IPS-15b (cell line): ENCODE results near the gene GAPVD1.
A peak's percentile ranks its signal among the peaks of the same experiment; 100 is the strongest.
"Not testable (repeated sequence)": the region's sequence is repeated elsewhere in the genome, so short reads cannot be mapped to it uniquely, and the experiment has no call there.

Experiments
- H3K27me3 ChIP-seq: one replicate; pipeline ENCODE4 v1.6.1; 2013; ENCODE audit warnings: low read length; ENCODE audit not compliant: control insufficient read depth, insufficient read depth
- H3K36me3 ChIP-seq: one replicate; pipeline ENCODE4 v1.6.1; 2013; ENCODE audit warnings: low read length; ENCODE audit not compliant: control insufficient read depth, insufficient read depth
- H3K4me1 ChIP-seq: one replicate; pipeline ENCODE4 v1.6.1; 2013; ENCODE audit warnings: mild to moderate bottlenecking, low read length; ENCODE audit not compliant: control insufficient read depth, insufficient read depth
- H3K4me3 ChIP-seq: one replicate; pipeline ENCODE4 v1.5.1; 2013; ENCODE audit warnings: low read depth, low read length
- H3K9ac ChIP-seq: one replicate; pipeline ENCODE4 v1.6.1; 2013; ENCODE audit warnings: low read depth, mild to moderate bottlenecking, low read length
- H3K9me3 ChIP-seq: one replicate; pipeline ENCODE4 v1.6.1; 2013; ENCODE audit warnings: mild to moderate bottlenecking, low read length; ENCODE audit not compliant: control insufficient read depth, insufficient read depth

The GAPVD1 gene

GRCh38 chr9:125261501-125262293 is at the start of gene GAPVD1:
Gene GAPVD1 (plus strand): TSS chr9:125261826. CDS start chr9:125298922, 37,096 bp downstream.
- no peaks in the 10 kb centered on the region for H3K27me3 ChIP-seq
- H3K9me3 ChIP-seq, result no peaks in the 10 kb centered on the region
- peaks cover 7% of the 10 kb centered on the region for H3K4me1 ChIP-seq
- no peaks in the 10 kb centered on the region for H3K36me3 ChIP-seq
- H3K9ac ChIP-seq, result peak within 1 kb of the TSS; percentile 81
- H3K4me3 ChIP-seq, result peak within 1 kb of the TSS; percentile 93

DNA sequence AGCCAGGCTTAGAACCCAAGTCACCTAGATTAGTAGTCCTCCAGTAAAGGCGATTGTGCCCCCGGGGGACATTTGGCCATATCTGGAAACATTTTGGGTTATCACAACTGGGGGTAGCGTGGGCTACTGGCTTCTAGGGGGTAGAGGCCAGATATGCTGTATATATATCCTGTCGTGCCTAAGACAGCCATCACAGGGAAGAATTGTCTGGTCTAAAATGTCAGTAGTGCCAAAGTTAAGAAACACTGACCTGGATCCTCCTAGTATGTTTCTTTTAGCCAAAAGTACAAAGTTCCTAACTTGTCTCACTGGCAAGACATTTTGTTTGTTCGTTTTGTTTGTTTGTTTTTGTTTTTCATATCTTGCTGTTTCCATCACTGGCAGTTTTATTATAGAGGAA is 47.4 kb upstream of the GAPVD1 start:
- no peak overlapping the region for H3K9ac ChIP-seq
- no peaks in the 10 kb centered on the region for H3K27me3 ChIP-seq
- no peaks in the 10 kb centered on the region for H3K9me3 ChIP-seq
- no peaks in the 10 kb centered on the region for H3K4me1 ChIP-seq
- H3K36me3 ChIP-seq, result peaks cover 4% of the 10 kb centered on the region
- H3K4me3 ChIP-seq, result no peak overlapping the region

- Histone ChIP-seq H3K27me3 (no peaks in the 10 kb centered on the region), H3K9me3 (no peaks in the 10 kb centered on the region), H3K4me1 (no peaks in the 10 kb centered on the region), H3K36me3 (peaks cover 3% of the 10 kb centered on the region), H3K4me3 (no peak overlapping the region), H3K9ac (no peak overlapping the region)
These were observed 43.0 kb upstream of the GAPVD1 start for GRCh38 chr9:125218621-125219020.

DNA sequence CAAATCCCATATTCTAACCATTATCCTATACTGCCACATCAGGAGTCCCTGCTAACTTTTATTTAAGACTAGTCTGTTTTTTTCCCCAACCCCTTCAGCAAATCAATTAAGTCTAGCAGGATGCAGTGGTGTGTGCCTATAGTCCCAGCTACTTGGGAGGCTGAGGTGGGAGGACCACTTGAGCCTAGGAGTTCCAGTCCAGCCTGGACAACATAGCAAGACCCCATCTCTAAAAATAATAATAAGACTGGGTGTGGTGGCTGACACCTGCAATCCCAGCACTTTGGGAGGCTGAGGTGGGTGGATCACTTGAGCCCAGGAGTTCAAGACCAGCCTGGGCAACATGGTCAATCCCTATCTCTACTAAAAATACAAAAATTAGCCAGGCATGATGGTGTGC is 36.8 kb upstream of the GAPVD1 start:
- H3K9me3 ChIP-seq, H3K4me1 ChIP-seq, H3K9ac ChIP-seq, H3K27me3 ChIP-seq, H3K4me3 ChIP-seq, H3K36me3 ChIP-seq: not testable (repeated sequence)

GRCh38 chr9:125227761-125228160 is 33.9 kb upstream of the GAPVD1 start:
- Histone ChIP-seq H3K9me3 (no peaks in the 10 kb centered on the region), H3K27me3 (no peaks in the 10 kb centered on the region), H3K36me3 (peaks cover 7% of the 10 kb centered on the region), H3K4me3 (no peak overlapping the region), H3K4me1 (no peaks in the 10 kb centered on the region), H3K9ac (no peak overlapping the region)

GRCh38 chr9:125233678-125234077 is 27.9 kb upstream of the GAPVD1 start:
- H3K4me1 ChIP-seq, result no peaks in the 10 kb centered on the region
- no peaks in the 10 kb centered on the region for H3K27me3 ChIP-seq
- H3K9me3 ChIP-seq, result no peaks in the 10 kb centered on the region
- H3K4me3 ChIP-seq, result no peak overlapping the region
- H3K36me3 ChIP-seq, result peaks cover 24% of the 10 kb centered on the region
- H3K9ac ChIP-seq, result no peak overlapping the region

DNA sequence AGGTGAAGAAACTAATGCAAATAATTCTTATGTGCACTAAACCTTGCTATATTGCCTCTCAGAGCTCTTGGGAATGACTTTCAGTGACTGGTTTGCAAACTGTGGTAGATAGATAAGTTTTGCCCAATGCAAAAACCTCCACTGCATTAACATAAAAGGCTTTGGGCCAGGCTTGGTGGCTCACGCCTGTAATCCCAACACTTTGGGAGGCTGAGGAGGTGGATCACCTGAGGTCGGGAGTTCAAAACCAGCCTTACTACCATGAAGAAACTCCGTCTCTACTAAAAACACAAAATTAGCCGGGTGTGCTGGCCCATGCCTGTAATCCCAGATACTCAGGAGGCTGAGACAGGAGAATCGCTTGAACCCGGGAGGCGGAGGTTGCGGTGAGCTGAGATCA is 27.5 kb upstream of the GAPVD1 start:
- H3K9me3 ChIP-seq, H3K4me3 ChIP-seq, H3K4me1 ChIP-seq, H3K9ac ChIP-seq, H3K27me3 ChIP-seq: not testable (repeated sequence)
- peaks cover 28% of the 10 kb centered on the region for H3K36me3 ChIP-seq

DNA sequence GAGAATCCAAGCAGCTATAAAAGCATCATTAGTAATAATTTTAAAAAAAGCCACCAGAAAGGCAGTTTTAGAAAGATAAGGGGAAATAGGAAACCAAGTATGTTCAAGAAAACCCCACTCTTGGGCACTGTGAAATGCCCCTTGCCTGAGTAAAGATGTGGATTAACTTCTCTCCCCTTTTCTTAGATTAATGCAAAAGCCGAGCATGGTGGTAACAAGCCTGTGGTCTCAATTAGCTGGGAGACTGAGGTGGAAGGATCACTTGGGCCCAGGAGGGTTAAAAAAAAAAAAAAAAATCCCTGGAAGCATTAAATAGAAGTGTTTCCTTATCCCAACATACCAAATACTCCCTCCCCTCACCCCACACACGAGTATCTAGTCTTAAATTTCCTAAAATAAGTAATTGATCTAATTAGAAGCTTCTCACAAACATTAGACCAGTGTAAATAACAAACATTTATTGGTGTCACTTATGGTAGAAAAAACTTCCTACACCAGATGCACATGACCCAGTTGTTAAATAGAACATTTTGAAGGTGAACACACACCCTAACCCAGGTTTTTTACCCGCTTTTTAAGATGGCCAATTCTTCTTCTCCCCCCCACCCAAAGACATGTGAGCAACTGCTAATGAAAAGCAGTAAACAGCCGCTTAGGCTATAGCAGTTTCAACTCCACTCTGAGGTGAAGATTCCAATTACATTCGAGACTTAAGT is 25.7 kb upstream of the GAPVD1 start:
- H3K9ac ChIP-seq, result no peak overlapping the region
- H3K4me1 ChIP-seq, result peaks cover 3% of the 10 kb centered on the region
- H3K36me3 ChIP-seq, result peaks cover 36% of the 10 kb centered on the region
- H3K27me3 ChIP-seq, result no peaks in the 10 kb centered on the region
- H3K4me3 ChIP-seq, result no peak overlapping the region
- no peaks in the 10 kb centered on the region for H3K9me3 ChIP-seq

GRCh38 chr9:125236520-125237159 is 25.0 kb upstream of the GAPVD1 start:
- H3K4me1 ChIP-seq, H3K9ac ChIP-seq, H3K4me3 ChIP-seq, H3K27me3 ChIP-seq, H3K9me3 ChIP-seq: not testable (repeated sequence)
- peaks cover 37% of the 10 kb centered on the region for H3K36me3 ChIP-seq

DNA sequence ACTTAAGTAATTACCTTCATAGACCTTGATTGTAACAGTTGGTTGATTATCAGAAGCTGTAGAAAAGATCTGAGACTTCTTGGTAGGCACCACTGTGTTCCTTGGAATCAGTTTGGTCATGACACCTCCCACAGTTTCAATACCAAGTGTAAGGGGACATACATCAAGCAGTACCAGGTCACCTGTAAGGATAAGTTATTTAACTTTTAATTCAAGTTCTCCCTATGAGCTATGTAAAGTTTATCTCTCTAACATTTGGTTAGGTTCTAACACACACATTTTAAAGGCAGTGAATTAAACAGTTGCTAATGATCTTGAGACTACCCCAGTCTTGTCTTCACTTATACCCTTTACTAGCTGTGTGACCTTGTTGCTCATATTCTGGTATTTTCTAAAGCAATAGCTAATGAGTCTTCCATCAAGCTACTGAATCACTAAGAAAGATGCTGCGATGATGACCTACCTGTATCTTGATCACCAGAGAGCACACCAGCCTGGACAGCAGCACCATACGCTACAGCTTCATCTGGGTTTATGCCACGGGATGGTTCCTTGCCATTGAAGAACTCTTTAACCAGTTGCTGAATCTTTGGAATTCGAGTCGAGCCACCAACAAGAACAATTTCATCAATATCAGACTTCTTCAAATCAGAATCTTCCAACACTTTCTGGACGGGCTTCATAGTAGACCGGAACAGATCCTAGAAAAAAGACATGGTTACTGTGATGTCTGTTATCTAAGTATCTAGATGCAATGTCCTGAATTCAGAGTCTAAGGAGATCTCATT is 23.3 kb upstream of the GAPVD1 start:
- Histone ChIP-seq H3K36me3 (peaks cover 34% of the 10 kb centered on the region), H3K4me1 (peaks cover 3% of the 10 kb centered on the region), H3K9ac (no peak overlapping the region), H3K4me3 (peak overlapping the region; percentile 19), H3K27me3 (no peaks in the 10 kb centered on the region), H3K9me3 (no peaks in the 10 kb centered on the region)

- H3K27me3 ChIP-seq, result no peaks in the 10 kb centered on the region
- H3K4me1 ChIP-seq, result peaks cover 3% of the 10 kb centered on the region
- H3K9ac ChIP-seq, result no peak overlapping the region
- peaks cover 34% of the 10 kb centered on the region for H3K36me3 ChIP-seq
- H3K9me3 ChIP-seq, result no peaks in the 10 kb centered on the region
- H3K4me3 ChIP-seq, result peak overlapping the region; percentile 31
These were observed 22.6 kb upstream of the GAPVD1 start for GRCh38 chr9:125238915-125239446.
